Measurements from ENCODE around the gene STIMATE. TPM values are rescaled to one million over a fixed set of nuclear protein-coding genes. Genes with fewer than 3 reads are reported as not detected.

STIMATE gene
- total RNA-seq, 1 donor from 2014 or later = 28.4 TPM

DNA sequence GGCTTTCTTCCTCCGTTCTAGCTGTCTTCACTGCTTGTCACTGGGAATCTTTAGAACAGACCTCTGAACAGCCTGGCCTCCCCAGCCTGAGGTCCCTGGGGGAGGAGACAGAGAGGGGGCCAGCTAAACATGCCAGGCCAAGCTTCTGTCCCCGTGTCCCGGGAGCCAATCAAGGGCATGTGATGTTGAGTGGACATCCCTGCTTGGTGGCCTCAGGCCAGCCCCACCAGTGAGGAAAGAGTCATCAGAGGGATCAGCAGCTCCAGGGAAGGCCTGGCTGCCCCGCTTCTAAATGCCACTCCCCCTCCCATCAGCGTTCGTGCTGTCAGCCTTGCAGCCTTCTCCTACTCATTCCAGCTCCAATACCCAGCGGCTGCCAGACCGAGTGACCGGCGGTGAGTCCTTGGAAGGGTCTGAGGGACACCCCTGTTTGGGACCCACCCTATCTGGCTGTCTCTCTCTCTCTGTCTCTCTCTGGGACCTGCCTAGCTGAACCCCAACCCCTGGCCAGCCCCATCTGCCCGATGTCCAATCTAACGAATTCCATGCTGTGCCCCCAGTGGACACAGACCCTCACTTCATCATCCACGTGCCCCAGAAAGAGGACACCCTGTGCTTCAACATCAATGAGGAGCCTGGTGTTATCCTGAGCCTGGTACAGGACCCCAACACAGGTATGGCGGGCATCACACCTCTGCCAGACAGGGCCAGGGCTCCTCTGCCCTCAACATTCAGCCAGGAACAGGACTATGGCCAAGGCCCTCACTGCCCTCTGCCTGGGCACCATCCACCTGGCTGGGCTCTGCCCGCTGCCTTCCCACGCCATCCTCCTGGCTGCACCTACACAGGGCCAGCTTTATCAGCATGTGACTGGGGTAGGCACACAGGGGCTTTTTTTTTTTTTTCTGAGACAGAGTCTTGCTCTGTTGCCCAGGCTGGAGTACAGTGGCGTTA lies 109.4 kb downstream of the STIMATE start:
- no peaks in the 10 kb centered on the region for H3K9me3 Mint-ChIP-seq
- H3K27ac Mint-ChIP-seq = no peak overlapping the region
- H3K27me3 Mint-ChIP-seq = peaks cover 2% of the 10 kb centered on the region
- no peak overlapping the region for H3K4me3 Mint-ChIP-seq
- no peaks in the 10 kb centered on the region for H3K4me1 Mint-ChIP-seq (ENCODE audit: unreplicated experiment)
- H3K36me3 Mint-ChIP-seq = no peaks in the 10 kb centered on the region
- no peak for DNase-seq (ENCODE audit: extremely low spot score, unreplicated experiment)
- TF ChIP-seq, protein P1, sequence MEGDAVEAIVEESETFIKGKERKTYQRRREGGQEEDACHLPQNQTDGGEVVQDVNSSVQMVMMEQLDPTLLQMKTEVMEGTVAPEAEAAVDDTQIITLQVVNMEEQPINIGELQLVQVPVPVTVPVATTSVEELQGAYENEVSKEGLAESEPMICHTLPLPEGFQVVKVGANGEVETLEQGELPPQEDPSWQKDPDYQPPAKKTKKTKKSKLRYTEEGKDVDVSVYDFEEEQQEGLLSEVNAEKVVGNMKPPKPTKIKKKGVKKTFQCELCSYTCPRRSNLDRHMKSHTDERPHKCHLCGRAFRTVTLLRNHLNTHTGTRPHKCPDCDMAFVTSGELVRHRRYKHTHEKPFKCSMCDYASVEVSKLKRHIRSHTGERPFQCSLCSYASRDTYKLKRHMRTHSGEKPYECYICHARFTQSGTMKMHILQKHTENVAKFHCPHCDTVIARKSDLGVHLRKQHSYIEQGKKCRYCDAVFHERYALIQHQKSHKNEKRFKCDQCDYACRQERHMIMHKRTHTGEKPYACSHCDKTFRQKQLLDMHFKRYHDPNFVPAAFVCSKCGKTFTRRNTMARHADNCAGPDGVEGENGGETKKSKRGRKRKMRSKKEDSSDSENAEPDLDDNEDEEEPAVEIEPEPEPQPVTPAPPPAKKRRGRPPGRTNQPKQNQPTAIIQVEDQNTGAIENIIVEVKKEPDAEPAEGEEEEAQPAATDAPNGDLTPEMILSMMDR (conservative IDR thresholded peaks at IDR 0.05) = no peak

DNA sequence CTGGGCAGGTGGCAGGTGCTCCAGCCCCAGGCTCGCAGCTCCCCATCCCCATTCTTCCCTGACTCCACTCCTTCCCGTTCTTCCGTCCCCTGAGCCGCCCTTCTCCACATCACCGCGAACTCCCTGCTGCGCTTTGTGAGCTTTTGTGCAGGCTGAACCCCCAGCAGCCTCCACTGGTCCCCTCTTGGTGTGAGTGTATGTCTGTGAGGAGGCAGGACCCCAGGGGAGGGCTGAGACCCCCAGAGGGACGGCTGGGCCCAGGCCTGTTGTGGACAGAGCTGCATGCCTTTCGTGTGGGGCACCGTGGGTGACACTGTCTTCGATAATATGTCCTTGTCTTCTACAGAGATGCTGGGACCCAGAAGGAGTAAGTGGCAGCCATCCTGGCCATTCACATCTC lies 110.1 kb downstream of the STIMATE start:
- Mint-ChIP-seq H3K27me3 (peaks cover 8% of the 10 kb centered on the region), H3K36me3 (no peaks in the 10 kb centered on the region), H3K9me3 (no peaks in the 10 kb centered on the region), H3K27ac (no peak overlapping the region), H3K4me1 (ENCODE audit: unreplicated experiment) (no peaks in the 10 kb centered on the region), H3K4me3 (no peak overlapping the region)
- TF ChIP-seq, protein P1 (conservative IDR thresholded peaks at IDR 0.05) = no peak
- no peak for DNase-seq (ENCODE audit: extremely low spot score, unreplicated experiment)

Small RNA genes within 50 kb of the gene (microRNA-seq; reads per million reads assigned to microRNA genes)
- not detected for gene MIR8064

Other genes with a start within 250 kb of the STIMATE start
- gene PBRM1, start 211.6 kb downstream of the STIMATE start, total RNA-seq (ENCODE audit: low replicate concordance) = 78.3 and 88.6 TPM in 2 replicates
- gene GNL3, start 211.5 kb downstream of the STIMATE start, total RNA-seq (ENCODE audit: low replicate concordance) = 114 and 118 TPM in 2 replicates
- gene GLT8D1, start 191.8 kb downstream of the STIMATE start, total RNA-seq (ENCODE audit: low replicate concordance) = 66.1 and 72.7 TPM in 2 replicates
- gene SPCS1, start 191.4 kb downstream of the STIMATE start, total RNA-seq (ENCODE audit: low replicate concordance) = 102 and 119 TPM in 2 replicates
- gene NEK4, start 126.6 kb downstream of the STIMATE start, total RNA-seq (ENCODE audit: low replicate concordance) = 38.3 and 47.2 TPM in 2 replicates
- 8.0 and 12.2 TPM in 2 replicates for gene ITIH1, start 119.9 kb downstream of the STIMATE start, total RNA-seq (ENCODE audit: low replicate concordance)
- 0.81 and 0.97 TPM in 2 replicates for gene ITIH3, start 102.8 kb downstream of the STIMATE start, total RNA-seq (ENCODE audit: low replicate concordance)
- gene ITIH4, start 66.9 kb downstream of the STIMATE start, total RNA-seq (ENCODE audit: low replicate concordance) = 4.1 and 14.0 TPM in 2 replicates
- gene MUSTN1, start 62.5 kb downstream of the STIMATE start, total RNA-seq (ENCODE audit: low replicate concordance) = 1.8 TPM in 1 of 2 replicates, not detected in the other
- gene SFMBT1, start 148.5 kb upstream of the STIMATE start, total RNA-seq (ENCODE audit: low replicate concordance) = 9.8 and 10.7 TPM in 2 replicates
- gene RFT1, start 232.9 kb upstream of the STIMATE start, total RNA-seq (ENCODE audit: low replicate concordance) = 23.4 and 31.0 TPM in 2 replicates

Data from type B pancreatic cell (in vitro differentiated cells).